EH (cell line): ENCODE measurements around the gene TNFRSF8.
A peak's percentile ranks its signal among the peaks of the same experiment; 100 is the strongest.

Experiments used
- DNase-seq: peaks from one replicate; pipeline ENCODE4 v3.0.0-alpha.2; 2015; ENCODE audit warnings: low read depth

TNFRSF8 gene

DNA sequence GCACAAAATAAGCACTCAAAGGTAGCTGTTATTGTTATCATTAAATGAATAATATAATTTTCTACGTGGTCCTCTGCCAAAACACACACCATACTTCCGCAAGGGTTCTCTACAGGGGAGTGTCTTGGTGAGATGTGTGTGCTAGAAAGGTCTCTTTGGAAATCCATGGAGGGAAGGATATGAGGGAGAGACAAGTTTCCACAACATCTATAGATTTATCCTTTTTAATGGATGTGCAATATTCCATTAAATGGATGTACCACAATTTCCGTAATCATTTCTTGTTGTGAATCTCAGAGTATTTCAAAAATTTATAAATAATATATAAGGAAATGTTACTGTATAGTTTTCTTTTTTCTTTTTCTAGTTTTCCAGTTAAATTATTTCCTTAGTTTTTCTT lies 2.6 kb upstream of the TNFRSF8 start:
- no peak for DNase-seq

DNA sequence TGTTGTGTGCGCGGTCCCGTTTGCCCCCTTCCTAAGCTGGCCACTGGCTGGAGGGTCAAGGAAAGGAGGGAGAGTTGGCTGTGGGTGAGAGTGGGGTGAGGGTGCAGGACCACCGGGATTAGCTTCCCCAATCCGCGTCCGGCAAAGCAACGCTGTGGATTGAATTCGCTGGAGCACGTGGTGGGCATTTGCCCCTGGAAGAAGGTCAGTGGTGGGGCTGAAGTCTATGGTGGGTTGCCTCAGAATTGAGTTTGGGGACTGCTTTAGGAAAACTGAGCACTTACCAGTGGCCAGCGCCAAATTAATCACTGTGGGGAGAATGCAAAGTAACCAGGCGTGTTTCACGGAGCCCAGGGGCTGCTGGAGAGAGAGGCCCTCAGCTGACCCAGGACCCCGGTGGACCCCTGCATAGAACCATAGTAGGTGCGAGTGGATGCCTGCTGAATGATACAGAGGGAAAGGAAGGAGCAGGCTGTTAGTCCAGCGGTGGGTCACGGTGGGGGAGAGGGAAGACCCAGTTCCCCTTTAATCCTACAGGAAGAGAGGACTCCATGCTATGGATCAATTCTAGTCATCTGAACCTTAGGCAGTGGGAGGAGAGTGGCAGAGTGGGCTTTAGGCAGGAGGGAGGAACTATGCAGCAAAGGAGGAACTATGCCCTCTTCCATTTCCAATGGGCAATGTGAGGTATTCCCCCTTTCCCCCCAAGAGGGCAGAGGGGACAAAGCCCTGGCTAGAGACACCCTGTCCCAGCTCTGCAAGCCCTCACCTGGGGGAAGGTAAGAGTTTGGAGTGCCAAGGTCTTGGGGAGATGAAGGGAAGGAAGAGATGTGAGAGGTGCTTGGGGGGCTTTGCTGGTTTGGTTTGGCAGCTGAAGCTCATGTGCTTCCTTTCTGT lies 1.2 kb downstream of the TNFRSF8 start:
- DNase-seq: no peak

DNA sequence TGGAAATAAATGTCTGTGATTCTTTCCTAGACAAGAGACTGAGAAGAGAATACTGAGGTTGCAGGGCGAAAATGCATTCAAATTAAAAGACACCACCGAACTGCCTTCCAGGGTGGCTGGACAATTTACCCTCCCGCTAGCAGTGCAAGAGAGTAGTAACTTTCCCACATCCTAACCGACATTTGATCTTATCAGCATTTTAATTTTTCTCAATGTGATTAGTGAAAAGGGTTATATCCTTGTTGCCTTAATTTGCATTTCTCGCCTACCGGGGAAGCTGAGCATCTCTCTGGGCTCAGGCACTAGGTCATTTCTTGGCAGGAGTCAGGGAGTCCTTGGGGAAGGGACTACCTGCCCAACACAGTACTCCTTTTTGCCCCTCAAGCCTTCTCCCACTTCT lies 2.8 kb downstream of the TNFRSF8 start:
- DNase-seq: no peak

DNA sequence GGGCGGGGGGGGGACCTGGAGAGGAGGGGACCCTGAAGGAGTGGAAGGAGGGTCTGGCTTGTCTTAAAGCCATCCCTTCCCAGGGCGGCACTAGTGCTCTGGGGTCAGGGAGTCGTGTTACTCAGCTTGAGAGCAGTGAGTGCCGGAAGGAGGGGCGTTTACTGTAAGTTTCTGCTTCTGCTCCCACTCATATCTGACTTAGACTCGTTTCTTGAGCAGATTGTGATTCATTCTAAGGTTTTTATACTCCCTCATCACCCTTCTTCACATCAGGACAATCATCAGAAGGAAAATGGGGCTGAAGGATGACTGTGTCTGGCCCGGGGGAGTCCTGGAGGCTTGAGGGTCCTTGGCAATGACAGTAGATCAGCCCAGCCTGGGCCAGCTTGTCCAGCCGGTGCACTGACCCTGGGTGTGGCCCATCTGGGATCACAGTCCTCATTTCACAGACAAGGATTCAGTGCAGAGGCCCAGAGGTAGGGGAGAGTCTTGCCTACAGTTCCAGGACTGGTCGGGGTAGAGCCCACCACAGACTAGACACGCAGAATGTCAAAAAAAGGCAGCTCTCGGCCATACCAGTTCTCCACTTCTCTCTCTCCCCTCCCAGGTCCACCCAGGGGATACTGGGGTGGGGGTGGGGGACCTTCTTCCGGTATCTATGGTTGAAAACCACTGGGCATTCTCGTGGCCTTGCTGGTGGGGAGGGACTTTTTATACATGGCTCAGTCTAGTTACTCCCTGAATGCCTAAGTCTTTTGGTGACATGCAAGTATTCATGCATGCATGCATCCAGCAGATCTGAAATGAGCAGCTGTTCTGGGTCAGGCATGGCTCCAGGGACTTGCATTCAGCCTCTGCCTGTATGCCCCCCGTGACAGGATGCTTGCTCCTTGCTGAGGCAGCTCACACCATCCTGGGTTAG lies 5.1 kb downstream of the TNFRSF8 start:
- DNase-seq: peak; percentile 73

DNA sequence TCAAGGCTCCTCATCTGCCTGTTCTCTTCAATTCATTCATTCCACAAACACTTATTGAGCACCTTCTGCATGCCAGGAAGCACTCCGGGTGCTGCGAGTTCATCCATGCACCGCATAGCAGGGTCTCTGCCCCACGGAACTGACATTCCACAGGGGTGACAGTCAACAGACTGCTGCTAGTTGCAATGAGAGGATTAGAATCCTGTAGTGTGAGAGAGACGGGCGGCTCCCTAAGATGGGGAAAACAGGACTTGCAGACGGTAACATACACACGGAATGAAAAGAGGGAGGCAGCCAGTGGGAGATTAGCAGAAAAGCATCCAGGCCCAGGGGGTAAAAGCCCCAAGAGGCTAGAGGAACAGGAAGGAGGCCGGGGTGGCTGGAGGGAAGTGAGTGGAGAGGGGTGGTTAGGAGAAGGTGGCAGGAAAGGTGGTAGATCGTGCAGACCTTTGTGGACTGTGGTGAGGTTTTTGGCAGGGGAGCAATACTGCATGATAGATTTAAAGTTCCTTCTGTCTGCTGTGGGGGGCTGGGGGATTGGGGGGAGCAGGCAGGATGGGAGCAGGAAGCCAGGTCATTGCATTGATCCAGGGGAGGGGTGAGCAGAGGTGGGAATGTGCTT lies 6.6 kb downstream of the TNFRSF8 start:
- no peak for DNase-seq

DNA sequence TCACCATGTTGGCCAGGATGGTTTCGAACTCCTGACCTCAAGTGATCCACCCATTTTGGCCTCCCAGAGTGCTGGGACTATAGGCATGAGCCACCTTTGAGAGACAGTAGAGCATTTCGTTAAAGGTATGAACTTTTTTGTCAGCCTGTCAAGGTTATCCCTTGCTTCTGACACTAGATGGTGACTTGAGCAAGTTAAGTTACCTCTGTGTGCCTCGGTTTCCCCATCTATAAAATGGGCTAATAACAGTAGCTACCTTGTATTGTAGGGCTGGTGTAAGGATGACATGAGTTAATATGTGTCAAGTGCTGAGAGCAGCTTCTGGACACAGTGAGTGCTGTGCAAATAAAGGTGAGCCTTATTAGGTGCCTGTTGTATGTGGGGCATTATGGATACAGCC lies 8.8 kb downstream of the TNFRSF8 start:
- DNase-seq: no peak

DNA sequence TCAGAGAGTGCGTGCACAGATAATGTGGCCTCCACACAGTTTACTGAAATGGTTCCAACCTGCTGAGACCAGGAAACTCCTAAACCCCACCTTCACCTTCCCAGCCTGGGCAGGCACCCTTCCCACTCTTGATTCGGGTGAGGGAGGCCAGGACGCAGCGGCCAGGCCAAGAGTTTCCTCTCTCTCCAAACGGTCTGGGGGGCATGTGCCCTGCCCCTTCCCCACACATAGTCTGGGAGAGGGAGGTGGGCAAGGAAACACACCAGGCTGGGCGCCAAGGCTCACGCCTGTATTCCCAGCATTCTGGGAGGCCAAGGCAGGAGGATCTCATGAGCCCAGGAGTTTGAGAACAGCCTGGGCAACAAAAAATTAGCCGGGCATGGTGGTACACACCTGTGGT lies 9.6 kb downstream of the TNFRSF8 start:
- no peak for DNase-seq

DNA sequence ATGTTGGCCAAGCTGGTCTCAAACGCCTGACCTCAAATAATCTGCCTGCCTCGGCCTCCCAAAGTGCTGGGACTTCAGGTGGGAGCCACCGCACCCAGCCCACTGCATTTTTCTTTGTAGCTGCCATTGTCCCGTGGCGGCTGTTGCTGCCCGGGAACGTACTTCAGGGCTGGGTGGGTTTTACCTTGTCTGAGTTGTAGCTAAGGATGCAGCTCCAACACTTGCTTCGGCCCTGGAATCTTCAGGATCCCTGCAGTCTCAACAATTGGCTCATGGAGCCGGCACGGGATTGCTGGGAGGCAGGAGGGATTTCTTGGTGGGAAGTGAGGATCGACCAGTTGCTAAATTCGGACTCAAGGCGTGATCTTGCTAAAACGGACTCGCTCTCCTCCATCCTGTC lies 10.7 kb downstream of the TNFRSF8 start:
- DNase-seq: no peak

DNA sequence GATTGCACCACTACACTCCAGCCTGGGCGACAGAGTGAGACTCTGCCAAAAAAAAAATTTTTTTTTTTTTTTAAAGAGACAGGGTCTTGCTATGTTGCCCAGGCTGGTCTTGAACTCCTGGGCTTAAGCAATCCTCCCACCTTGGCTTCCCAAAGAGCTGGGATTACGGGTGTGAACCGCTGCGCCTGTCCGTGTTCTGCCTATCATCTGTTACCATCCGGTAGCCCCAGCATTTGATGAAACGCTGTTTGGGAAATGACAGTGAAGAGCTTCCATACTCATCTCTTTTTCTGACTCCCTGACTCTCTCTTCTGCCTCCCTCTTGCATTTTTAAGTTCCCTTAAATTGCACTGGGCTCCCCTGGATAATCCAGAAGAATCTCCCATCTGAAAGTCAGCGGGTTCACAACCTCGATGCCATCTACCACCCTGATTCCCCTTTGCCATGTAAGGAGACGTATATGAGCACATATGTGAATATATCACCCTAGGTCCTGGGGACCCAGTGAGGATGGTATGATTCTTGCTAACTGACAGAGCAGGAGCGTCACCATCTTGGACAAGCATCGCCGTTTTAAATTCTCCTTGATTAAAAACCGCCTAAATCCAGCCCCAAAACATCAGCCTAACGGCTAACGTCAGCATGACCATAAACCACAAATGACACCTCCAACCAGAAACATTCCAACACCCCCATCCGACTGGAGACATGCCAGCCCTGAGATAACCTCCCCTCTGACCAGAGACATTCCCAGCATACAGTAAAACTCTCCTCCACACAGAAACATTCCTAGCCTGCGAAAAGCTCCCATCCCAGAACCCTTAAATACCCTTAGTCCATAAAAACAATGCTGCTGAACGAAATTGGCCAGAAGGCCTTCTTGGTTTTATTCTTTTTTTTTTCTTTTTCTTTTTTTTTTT lies 12.4 kb downstream of the TNFRSF8 start:
- peak; percentile 92 for DNase-seq

DNA sequence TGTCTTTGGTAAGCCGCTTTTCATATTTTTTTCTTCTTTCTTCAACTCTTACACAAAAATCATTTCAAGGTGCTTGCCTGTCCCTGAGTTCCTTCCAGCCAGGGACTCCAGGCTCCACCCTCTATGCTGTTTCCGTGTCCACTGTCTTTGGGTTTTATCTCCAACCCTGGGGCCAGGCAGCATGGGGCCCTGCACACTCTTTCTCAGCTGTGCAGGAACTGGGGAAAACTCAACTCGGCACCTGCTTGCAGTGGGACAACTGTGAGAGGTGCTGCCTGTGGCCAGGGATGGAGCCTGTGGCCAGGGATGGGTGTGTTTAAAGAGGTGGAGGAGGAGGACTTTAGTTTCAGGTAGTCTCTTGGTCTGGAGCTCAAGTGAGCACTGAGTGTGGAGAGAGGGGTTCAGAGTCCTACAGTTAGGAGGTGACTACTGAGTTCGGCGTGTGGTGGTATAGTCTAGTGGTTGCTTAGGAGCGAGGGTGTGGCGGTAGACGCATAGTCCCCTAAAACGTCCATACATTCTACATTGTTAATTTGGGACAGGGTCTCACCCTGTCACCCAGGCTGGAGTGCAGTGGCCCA lies 13.4 kb downstream of the TNFRSF8 start:
- no peak for DNase-seq

DNA sequence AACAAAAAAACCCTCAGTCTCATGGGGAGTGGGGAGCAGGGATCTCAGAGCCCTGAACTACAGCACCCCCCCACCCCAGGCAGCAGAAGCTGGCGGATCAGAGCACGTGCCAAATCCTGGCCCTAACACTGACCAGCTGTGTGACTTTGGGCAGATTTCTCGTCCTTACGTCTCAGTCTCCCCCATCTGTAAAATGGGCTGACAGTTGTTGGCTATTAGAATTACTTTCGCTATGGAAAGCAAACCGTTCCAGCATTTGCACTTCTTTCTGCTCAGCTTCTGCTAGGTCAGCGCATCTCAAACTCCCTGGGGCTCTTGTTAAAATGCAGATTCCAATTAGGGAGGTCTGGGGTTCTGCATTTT lies 15.5 kb downstream of the TNFRSF8 start:
- DNase-seq: no peak

DNA sequence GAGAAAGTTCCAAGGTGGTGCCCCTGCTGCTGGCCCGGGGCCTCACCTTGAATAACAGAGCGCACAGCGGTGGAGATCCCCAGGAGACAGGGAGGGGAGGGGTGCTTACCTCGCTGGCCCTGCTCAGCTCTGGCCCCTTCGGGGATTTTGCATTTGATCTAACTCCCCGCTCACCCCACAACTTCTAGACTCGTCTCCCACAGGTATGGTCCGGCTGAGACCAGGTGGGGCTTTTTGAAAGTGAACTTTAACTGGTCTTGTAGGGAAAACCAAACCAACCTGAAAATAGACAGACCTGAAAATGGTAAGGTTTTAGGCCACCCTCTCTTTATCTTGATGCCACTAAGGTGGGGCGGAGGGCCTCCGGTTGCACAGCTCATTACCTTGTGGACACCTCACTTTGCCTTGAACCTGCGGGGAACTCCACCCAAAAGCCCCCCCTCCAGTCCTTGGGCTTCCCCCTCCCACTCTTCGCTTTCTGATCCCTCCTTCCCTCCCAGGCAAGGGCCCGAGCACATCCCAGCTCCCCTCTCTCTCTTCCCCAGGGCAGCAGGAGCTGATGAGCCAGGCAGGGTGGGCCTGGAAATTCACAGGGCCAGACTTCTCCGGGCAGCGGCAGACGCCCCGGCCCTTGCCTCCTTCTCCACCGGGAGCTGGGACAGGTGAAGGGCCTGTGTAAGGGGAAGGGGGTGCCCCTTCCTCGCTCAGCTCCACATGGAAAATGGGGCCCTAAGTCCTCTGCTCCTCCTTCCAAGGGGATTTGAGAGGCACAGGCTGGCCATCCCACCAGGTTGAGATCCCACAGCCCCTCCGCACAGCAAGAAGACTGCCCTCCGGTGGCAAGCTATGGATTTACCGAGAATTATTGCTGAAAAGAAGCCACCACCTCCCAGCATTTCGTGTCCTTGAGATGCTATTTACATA lies 16.1 kb downstream of the TNFRSF8 start:
- peak; percentile 58 for DNase-seq

DNA sequence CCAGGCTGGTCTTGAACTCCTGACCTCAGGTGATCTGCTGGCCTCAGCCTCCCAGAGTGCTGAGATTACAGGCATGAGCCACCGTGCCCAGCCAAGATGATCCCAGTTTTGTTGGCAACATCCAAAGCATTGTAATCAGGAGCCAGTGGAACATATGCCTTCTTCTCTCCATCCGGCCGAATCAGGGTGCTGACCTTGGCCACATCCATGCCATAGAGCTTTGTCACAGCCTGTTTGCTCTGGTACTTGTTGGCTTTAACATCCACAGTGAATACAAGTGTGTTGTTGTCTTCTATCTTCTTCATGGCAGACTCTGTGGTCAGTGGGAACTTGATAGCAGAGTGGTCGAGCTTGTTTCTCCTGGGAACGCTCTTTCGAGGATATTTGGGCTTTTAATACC lies 17.1 kb downstream of the TNFRSF8 start:
- peak; percentile 13 for DNase-seq

DNA sequence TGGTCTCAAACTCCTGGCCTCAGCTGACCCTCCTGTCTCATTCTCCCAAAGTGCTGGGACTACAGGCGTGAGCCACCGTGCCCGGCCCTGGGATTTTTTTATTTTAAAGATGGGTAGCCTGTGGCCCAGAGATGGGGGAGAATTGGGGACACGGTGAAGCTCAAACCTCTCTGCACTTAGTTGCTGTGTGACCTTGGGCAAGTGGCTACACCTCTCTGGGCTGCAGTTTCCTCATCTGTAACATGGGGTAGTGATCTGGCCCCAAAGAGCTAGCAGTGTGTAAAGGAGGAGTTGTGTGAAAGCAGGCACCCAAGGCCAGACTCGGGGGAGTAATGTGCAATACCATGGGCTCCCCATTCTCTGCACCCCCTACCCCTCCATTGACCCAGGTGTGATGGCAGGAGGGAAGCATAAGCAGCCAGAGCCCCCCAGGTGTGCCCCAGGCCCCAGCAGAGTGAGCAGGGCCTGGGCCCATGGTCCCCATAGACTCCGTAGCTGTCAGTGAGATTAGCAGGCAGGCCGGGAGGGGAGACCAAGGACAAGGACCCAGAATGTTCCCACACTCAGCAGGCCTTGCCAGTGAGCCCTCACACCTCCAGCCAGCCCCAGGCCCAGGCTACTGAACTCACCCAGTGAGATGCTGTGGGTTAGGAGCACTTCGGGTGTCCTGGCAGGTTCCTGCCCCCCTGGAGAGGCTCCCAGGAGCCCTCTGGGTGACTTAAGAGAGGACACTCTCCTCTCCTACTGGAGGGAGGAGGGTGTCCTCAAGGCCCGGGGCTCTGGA lies 17.9 kb downstream of the TNFRSF8 start:
- no peak for DNase-seq

DNA sequence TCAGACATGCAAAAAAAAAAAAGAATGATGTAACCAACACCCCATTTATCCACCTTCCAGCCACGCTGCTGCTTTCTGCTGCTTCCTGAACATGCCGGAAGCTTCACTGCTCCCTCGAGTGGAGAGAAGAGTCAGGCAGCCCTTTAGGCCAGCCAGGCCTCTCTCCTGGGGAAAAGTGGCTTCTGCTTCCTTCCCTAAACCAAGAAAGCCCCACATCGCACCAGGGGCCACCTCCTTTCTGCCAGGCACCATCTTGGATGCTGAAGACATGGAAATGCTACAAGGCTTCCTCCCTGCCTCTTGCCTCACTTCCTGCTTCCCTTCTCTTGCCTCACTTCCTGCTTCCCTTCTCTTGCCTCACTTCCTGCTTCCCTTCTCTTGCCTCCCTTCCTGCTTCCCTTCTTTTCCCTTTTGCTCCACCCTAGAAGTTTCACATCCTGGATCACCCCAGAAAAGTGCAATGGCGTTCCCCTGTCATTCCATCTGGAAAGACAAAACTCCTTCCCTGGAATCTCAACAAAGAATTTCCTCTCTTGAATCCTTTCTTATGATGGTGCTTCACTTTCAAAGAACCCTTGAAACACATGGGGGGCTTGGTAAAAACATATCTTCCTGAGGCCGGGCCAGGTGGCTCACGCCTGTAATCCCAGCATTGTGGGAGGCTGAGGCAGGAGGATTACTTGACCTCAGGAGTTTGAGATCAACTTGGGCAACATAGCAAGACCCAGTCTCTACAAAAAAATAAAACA lies 18.7 kb downstream of the TNFRSF8 start:
- DNase-seq: no peak

DNA sequence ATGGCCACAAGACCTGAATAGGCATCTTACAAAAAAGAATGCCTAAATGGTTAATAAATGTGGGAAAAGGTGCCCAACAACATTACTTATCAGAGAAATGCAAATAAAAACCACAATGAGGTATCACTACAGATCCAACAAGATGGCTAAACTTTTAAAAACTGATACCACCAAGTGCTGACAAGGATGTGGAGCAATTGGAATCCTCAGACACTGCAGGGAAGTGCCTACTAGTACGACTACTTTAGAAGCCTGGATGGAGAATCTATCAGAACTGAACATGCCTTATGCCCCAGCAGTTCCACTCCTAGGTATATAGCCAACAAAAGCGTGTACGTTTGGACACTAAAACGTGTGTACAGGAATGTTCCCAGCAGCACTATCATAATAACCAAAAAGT lies 19.9 kb downstream of the TNFRSF8 start:
- DNase-seq: no peak

DNA sequence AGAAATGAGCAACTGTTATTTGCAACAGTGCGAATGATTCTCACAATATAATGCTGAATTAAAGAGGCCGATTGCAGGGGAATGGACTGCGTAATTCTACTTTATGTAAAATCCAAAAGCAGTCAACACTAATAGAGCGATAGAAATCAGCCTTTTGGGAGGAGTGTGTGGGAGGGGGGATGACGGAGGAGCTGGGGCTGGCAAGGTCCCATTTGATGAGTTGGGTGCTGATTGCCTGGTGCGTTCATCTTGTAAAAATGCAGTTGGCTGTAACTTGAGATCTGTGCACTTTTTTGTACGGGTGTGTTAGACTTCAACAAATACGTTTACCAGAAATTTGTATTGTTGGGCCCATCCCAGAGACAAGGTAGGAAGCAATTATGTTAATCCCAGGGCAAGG lies 20.7 kb downstream of the TNFRSF8 start:
- DNase-seq: peak; percentile 74

DNA sequence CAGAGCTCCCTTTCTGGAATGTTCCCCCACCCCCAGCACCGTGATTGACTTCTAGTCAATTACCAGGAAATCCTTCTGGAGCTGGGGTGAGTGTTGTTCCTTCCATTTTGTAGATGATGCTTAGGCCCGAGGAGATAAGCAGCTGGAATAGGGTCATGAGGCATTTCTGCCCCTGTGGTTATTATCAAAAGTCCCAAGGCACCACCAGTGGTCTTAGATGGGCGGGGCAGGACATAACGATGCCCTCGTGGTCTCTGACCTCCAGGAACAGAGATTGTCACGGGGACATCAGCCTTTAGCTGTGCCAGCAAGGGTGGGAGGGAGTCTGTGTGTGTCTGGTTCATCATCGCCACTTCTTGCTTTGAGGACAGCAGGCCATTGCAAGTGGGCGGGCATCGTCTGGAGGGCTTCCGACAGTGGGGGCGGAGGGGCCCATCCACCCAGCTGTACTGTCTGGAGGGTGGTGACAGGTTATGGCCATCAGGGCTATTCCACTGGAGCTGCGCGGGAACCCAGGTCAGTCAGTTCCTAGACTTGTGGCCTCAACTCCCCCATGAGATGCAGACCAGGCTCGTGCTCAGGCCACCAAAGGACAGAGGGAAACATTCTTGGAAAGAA lies 22.6 kb downstream of the TNFRSF8 start:
- DNase-seq: no peak
